HG03095 (cell line): ENCODE data around the gene COL4A1.

ENCODE experiments used
- ATAC-seq: cut with Tn5 transposase; IDR thresholded peaks from one replicate; pipeline ENCODE4 v1.9.1; 2021; ENCODE audit warnings: moderate library complexity; ENCODE audit not compliant: unreplicated experiment

The COL4A1 gene

GRCh38 chr13:110341445-110342244 lies 34.7 kb upstream of the COL4A1 start:
- no peak for ATAC-seq

GRCh38 chr13:110340812-110341444 lies 34.0 kb upstream of the COL4A1 start:
- no peak for ATAC-seq

GRCh38 chr13:110339975-110340550 lies 33.1 kb upstream of the COL4A1 start:
- no peak for ATAC-seq

- no peak for ATAC-seq
These were observed 32.3 kb upstream of the COL4A1 start for GRCh38 chr13:110339263-110339662.

- no peak for ATAC-seq
These were observed 31.6 kb upstream of the COL4A1 start for GRCh38 chr13:110338441-110339101.

- ATAC-seq, result no peak
These were observed 30.3 kb upstream of the COL4A1 start for GRCh38 chr13:110337247-110337646.

- no peak for ATAC-seq
These were observed 29.7 kb upstream of the COL4A1 start for GRCh38 chr13:110336681-110337080.

- no peak for ATAC-seq
These were observed 29.2 kb upstream of the COL4A1 start for GRCh38 chr13:110336108-110336507.

- ATAC-seq, result no peak
These were observed 28.0 kb upstream of the COL4A1 start for GRCh38 chr13:110334841-110335490.

- ATAC-seq, result no peak
These were observed 27.3 kb upstream of the COL4A1 start for GRCh38 chr13:110334256-110334655.

GRCh38 chr13:110333837-110334236 lies 26.9 kb upstream of the COL4A1 start:
- ATAC-seq, result no peak

GRCh38 chr13:110332750-110333149 lies 25.8 kb upstream of the COL4A1 start:
- ATAC-seq, result no peak

GRCh38 chr13:110331362-110331761 lies 24.4 kb upstream of the COL4A1 start:
- no peak for ATAC-seq

- no peak for ATAC-seq
These were observed 23.6 kb upstream of the COL4A1 start for GRCh38 chr13:110330491-110331011.

- ATAC-seq, result no peak
These were observed 23.0 kb upstream of the COL4A1 start for GRCh38 chr13:110329798-110330461.

GRCh38 chr13:110329258-110329657 lies 22.3 kb upstream of the COL4A1 start:
- ATAC-seq, result no peak

- no peak for ATAC-seq
These were observed 21.6 kb upstream of the COL4A1 start for GRCh38 chr13:110328573-110328972.

- no peak for ATAC-seq
These were observed 20.2 kb upstream of the COL4A1 start for GRCh38 chr13:110327051-110327721.

GRCh38 chr13:110326263-110326904 lies 19.4 kb upstream of the COL4A1 start:
- ATAC-seq, result no peak
